Adipose tissue (tissue), 3 donors: ENCODE data around the gene LYSMD1. TPM values are rescaled to one million over a fixed set of nuclear protein-coding genes. Genes with fewer than 3 reads are reported as not detected.
"Not testable (repeated sequence)": the region's sequence is repeated elsewhere in the genome, so short reads cannot be mapped to it uniquely, and the experiment has no call there.

Experiments
- H3K27ac ChIP-seq: one replicate; pipeline ENCODE4 v1.5.1; 2013; ENCODE audit warnings: low read depth, low read length
- WGBS, 3 donors: extraction: QIAGEN DNeasy Blood & Tissue Kit; methylation state at CpG; one replicate each; pipeline ENCODE4 v1.1.7; 2013; 5-methylcytosine and 5-hydroxymethylcytosine counted together
- polyA plus RNA-seq, 3 donors: library from polyadenylated mRNA; stranded (reverse); fragments of 200-250 nt; gene quantifications; one replicate each; pipeline ENCODE4 v1.2.3, GENCODE V29; 2013
- donor health status: healthy with polysubstance abuse.
- donor health status: Bipolar disorder and iron deficiency.
- donor health status: healthy.

LYSMD1 gene
- polyA plus RNA-seq: 1 to 10 TPM; 3.3 to 5.3 (median 3.9) TPM

GRCh38 chr1:151165738-151166504, at the start of gene LYSMD1, which contains the start of gene SCNM1:
LYSMD1 (minus strand) TSS chr1:151165902; CDS start chr1:151165258, 644 bp downstream.
SCNM1 (plus strand) TSS chr1:151166144; CDS start chr1:151166153, 9 bp downstream.
- H3K27ac ChIP-seq: peak within 1 kb of the TSS; percentile 46
- WGBS, 3 donors: 0% methylated on average over 38 of the region's 38 CpGs

GRCh38 chr1:151213560-151213959, 47.9 kb upstream of the LYSMD1 start:
- H3K27ac ChIP-seq: no peak overlapping the region
- WGBS, 3 donors: 30 to 42% (median 35%) methylated on average over 2 of the region's 2 CpGs

GRCh38 chr1:151211972-151212705, 46.4 kb upstream of the LYSMD1 start:
- WGBS, 3 donors: 80 to 89% (median 84%) methylated on average over 15 of the region's 15 CpGs
- H3K27ac ChIP-seq: no peak overlapping the region

- WGBS, 3 donors: 62 to 86% (median 83%) methylated on average over 1 of the region's 1 CpG
- no peak overlapping the region for H3K27ac ChIP-seq
These were observed 45.1 kb upstream of the LYSMD1 start for GRCh38 chr1:151210830-151211229.

- WGBS, 3 donors: 92 to 96% (median 92%) methylated on average over 12 of the region's 12 CpGs
- H3K27ac ChIP-seq: not testable (repeated sequence)
These were observed 39.8 kb upstream of the LYSMD1 start for GRCh38 chr1:151205381-151205965.

- H3K27ac ChIP-seq: no peak overlapping the region
- WGBS, 3 donors: 30 to 49% (median 41%) methylated on average over 11 of the region's 11 CpGs
These were observed 34.3 kb upstream of the LYSMD1 start for GRCh38 chr1:151199873-151200581.

- 0% methylated on average over 60 of the region's 60 CpGs for WGBS, 3 donors
- H3K27ac ChIP-seq: peak within 1 kb of the TSS; percentile 70
These were observed 32.8 kb upstream of the LYSMD1 start, which contains the start of gene PIP5K1A for GRCh38 chr1:151198254-151199127. PIP5K1A (plus strand) TSS chr1:151198552; CDS start chr1:151198997, 445 bp downstream.

- H3K27ac ChIP-seq: no peak overlapping the region
- 5 to 13% (median 11%) methylated on average over 10 of the region's 10 CpGs for WGBS, 3 donors
These were observed 32.2 kb upstream of the LYSMD1 start for GRCh38 chr1:151197863-151198253.

- H3K27ac ChIP-seq: no peak overlapping the region
- WGBS, 3 donors: 30 to 41% (median 33%) methylated on average over 14 of the region's 14 CpGs
These were observed 30.6 kb upstream of the LYSMD1 start for GRCh38 chr1:151196292-151196800.

- not testable (repeated sequence) for H3K27ac ChIP-seq
- WGBS, 3 donors: 70 to 74% (median 70%) methylated on average over 17 of the region's 17 CpGs
These were observed 29.3 kb upstream of the LYSMD1 start for GRCh38 chr1:151194894-151195594.

GRCh38 chr1:151193856-151194255, 28.2 kb upstream of the LYSMD1 start:
- H3K27ac ChIP-seq: no peak overlapping the region
- WGBS, 3 donors: 80 to 86% (median 82%) methylated on average over 1 of the region's 1 CpG

GRCh38 chr1:151193304-151193703, 27.6 kb upstream of the LYSMD1 start:
- WGBS, 3 donors: 52 to 75% (median 73%) methylated on average over 6 of the region's 6 CpGs
- no peak overlapping the region for H3K27ac ChIP-seq

- WGBS, 3 donors: 71 to 77% (median 75%) methylated on average over 7 of the region's 7 CpGs
- no peak overlapping the region for H3K27ac ChIP-seq
These were observed 26.3 kb upstream of the LYSMD1 start for GRCh38 chr1:151192047-151192446.

GRCh38 chr1:151189637-151190445, 24.1 kb upstream of the LYSMD1 start, which contains the start of gene VPS72:
VPS72 (minus strand) TSS chr1:151190197; CDS start chr1:151190121, 76 bp downstream.
- WGBS, 3 donors: 0 to 1% (median 0%) methylated on average over 42 of the region's 42 CpGs
- H3K27ac ChIP-seq: no peak within 1 kb of the TSS

- WGBS, 3 donors: 48 to 78% (median 73%) methylated on average over 8 of the region's 8 CpGs
- H3K27ac ChIP-seq: not testable (repeated sequence)
These were observed 23.0 kb upstream of the LYSMD1 start for GRCh38 chr1:151188667-151189066.

- no peak overlapping the region for H3K27ac ChIP-seq
- WGBS, 3 donors: 79 to 89% (median 82%) methylated on average over 1 of the region's 1 CpG
These were observed 21.5 kb upstream of the LYSMD1 start for GRCh38 chr1:151187205-151187604.
